22Rv1 (cell line): ENCODE measurements around the gene SUPT4H1.

Experiments used
- H3K27ac ChIP-seq: fragments of 450-650 bp; 2 replicates; pipeline ENCODE4 v1.5.1; 2017
- ZFX ChIP-seq: fragments of 450-650 bp; IDR thresholded peaks from 2 replicates; pipeline ENCODE4 v1.6.1; 2017; ENCODE audit warnings: antibody characterized with exemption, borderline replicate concordance
- TF ChIP-seq, protein P1 (sequence below): fragments of 450-650 bp; IDR thresholded peaks from 2 replicates; pipeline ENCODE4 v1.5.1; 2017; ENCODE audit warnings: mild to moderate bottlenecking

The SUPT4H1 gene

DNA sequence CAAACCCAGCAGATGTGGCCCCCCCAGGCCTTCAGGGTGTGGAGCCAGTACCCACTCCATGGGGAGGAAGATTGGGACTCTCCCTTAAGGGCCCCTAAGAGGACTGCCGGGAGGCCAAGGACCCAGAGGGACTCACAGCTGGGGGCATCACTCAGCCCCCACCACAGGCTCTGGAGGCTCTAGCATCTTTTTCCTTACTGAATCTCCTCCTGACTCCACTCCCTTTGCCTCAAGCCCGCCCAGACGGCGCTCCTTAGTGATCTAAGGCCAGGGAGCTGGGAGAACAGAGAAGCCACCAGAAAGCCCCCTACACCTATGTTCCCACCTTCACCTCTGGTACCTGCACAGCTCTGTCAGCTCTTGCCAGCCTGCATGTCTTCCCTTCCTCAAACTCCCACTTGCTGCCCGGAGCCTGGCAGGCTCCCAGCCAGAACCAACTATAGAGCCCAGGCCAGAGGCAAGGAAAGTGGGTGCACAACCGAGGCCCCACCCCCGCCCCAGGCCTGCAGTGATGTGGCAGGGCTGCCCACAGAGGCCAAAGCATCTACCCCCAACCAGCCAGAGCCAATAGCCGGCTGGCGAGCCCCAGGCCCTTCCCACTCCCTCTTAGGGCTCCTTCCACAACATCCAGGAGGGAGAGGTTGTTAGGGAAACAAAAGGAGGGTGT is 48.9 kb downstream of the SUPT4H1 start:
- no peak overlapping the region for H3K27ac ChIP-seq
- TF ChIP-seq, protein P1, sequence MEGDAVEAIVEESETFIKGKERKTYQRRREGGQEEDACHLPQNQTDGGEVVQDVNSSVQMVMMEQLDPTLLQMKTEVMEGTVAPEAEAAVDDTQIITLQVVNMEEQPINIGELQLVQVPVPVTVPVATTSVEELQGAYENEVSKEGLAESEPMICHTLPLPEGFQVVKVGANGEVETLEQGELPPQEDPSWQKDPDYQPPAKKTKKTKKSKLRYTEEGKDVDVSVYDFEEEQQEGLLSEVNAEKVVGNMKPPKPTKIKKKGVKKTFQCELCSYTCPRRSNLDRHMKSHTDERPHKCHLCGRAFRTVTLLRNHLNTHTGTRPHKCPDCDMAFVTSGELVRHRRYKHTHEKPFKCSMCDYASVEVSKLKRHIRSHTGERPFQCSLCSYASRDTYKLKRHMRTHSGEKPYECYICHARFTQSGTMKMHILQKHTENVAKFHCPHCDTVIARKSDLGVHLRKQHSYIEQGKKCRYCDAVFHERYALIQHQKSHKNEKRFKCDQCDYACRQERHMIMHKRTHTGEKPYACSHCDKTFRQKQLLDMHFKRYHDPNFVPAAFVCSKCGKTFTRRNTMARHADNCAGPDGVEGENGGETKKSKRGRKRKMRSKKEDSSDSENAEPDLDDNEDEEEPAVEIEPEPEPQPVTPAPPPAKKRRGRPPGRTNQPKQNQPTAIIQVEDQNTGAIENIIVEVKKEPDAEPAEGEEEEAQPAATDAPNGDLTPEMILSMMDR = no peak
- no peak for TF ChIP-seq ZFX

DNA sequence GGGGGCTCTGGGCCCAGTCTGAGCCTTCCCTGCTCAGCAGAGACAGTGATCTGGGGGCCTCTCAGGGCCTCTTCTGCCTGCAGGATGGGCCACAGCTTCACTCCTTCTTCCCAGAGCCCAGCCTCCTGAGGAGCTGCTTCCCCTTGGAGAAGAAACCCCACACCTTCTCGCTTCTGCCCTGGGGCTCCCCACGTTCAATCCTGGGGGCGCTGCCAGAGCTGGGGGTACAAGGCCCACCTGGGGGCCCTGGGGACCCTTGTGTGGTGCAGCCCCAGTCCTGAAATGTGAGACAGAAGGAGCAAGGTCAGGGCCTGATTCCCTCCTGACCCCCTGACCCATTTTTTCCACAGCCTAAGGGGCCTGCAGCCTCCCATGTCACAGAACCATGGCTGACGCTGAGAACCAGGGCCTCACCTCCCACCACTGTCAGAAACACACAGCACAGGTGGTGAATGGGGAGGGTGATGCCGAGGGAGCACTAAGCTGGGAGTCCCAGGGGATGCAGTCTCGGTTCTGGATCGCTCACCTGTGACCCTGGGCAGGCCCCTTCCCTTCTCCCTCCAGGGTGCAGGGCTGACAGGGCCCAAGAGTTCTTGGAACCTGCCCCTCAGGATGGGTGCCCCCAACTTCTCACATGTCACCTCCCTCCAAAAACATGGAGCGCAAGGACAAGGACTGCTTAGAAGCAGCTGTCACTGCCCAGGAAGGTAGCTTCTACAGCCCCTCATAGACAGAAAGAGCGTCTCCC is 49.7 kb downstream of the SUPT4H1 start:
- TF ChIP-seq, protein P1 = no peak
- TF ChIP-seq ZFX = no peak
- H3K27ac ChIP-seq = no peak overlapping the region

DNA sequence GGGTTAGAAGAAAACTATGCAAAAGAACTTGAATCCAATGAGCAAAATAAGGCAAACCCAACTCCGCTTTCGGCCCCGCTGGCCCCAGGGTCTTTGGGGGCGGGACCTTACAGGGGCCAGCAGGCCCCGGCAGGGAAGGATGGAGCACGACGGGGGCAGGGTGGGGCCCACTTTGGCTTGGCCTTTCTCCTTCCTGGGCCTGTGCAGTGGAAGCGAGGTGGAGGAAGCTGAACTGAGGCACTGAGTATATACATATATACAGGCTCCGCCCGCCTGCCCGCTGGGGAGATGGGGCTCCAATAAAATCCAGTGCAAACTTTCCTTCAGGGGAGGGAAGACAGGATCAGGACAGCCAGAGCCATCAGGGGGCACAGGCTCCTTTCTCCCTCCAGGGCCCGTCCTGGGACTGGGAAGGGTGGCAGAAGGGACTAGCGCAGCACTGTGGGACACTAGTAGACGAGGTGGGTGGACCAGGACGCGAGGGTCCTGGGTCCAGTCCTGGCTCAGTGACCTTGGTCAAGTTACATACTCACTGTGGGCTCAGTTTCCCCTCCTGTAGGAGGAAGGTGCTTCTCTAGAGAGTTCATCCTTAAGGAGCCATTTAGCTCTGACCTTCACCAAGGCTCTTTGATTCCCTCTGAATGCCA is 50.4 kb downstream of the SUPT4H1 start:
- no peak overlapping the region for H3K27ac ChIP-seq
- TF ChIP-seq, protein P1 = no peak
- TF ChIP-seq ZFX = no peak

DNA sequence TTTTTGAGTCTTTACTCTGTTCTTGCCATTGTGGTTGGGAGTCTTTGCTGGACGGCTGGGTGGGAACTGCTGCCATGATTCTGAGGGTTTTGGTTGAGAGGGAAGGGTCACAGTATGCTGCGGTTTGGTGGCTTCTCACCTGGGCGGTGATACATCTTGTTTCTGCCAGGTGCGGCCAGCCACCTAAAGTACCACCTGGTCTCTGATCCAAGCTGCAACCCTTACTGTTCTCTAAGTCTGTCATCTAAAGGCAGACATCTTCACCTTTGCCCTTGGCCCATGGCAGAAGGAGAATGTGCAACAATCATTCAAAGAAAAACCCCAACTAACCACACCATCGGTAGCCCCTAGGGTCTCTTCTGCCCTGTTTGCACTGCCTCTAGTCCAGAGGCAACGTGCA is 51.7 kb downstream of the SUPT4H1 start:
- no peak for TF ChIP-seq ZFX
- TF ChIP-seq, protein P1 = no peak
- no peak overlapping the region for H3K27ac ChIP-seq
